ENCODE data around the gene FABP2. TPM values are rescaled to one million over a fixed set of nuclear protein-coding genes. Genes with fewer than 3 reads are reported as not detected.
A peak's percentile ranks its signal among the peaks of the same experiment; 100 is the strongest.

FABP2 gene
- polyA plus RNA-seq, 1 donor (not counting 4 experiments of a cell fraction or from before 2014, with no cell fraction given), result not detected

GRCh38 chr4:119286377-119287002, 35.4 kb downstream of the FABP2 start:
- dilution Hi-C loops (cut with MboI; ENCODE audit: extremely low pct_ligation_motif_present, low sequenced_read_pairs), result no loop called here
- Histone ChIP-seq H3K9me1 (ENCODE audit: control insufficient read depth, extremely low read depth, insufficient read depth, low read length) (no peaks in the 10 kb centered on the region), H3K4me2 (ENCODE audit: control insufficient read depth, extremely low read depth, insufficient read depth, low read depth, low read length) (no peak overlapping the region), H3K4me3 (ENCODE audit: control insufficient read depth in 2 of 3, extremely low read depth in 1 of 3, insufficient read depth in 2 of 3, low read depth in 1 of 3, low read length in 3 of 3) (no peak overlapping the region), H3K79me2 (ENCODE audit: control insufficient read depth, insufficient read depth, low read length) (peaks cover 16% of the 10 kb centered on the region), H3K9me3 (ENCODE audit: control insufficient read depth, low read depth, low read length) (no peaks in the 10 kb centered on the region), H2AFZ (ENCODE audit: control insufficient read depth, low read length) (no peak overlapping the region), H4K20me1 (ENCODE audit: control insufficient read depth, extremely low read depth, insufficient read depth, low read length) (no peaks in the 10 kb centered on the region), H3K4me1 (ENCODE audit: control insufficient read depth, extremely low read depth, insufficient read depth, low read length) (peaks cover 9% of the 10 kb centered on the region), H3K36me3 (ENCODE audit: control insufficient read depth in 2 of 2, extremely low read depth in 1 of 2, insufficient read depth in 2 of 2, low read length in 2 of 2) (peaks cover 0 to 7% of the 10 kb centered on the region in 2 experiments), H3K27ac (ENCODE audit: control insufficient read depth, insufficient read depth, low read length) (no peak overlapping the region), H3K9ac (ENCODE audit: control insufficient read depth, extremely low read depth, insufficient read depth, low read length) (no peak overlapping the region), H3K27me3 (ENCODE audit: control insufficient read depth, extremely low read depth, insufficient read depth, low read length) (no peaks in the 10 kb centered on the region)
- FAIRE-seq (no peak), DNase-seq (ENCODE audit: low read depth, low spot score) (no peak)
- TF ChIP-seq EZH2 (IDR thresholded peaks at IDR 0.05; ENCODE audit: low read length), result no peak
- TF ChIP-seq, protein P1, sequence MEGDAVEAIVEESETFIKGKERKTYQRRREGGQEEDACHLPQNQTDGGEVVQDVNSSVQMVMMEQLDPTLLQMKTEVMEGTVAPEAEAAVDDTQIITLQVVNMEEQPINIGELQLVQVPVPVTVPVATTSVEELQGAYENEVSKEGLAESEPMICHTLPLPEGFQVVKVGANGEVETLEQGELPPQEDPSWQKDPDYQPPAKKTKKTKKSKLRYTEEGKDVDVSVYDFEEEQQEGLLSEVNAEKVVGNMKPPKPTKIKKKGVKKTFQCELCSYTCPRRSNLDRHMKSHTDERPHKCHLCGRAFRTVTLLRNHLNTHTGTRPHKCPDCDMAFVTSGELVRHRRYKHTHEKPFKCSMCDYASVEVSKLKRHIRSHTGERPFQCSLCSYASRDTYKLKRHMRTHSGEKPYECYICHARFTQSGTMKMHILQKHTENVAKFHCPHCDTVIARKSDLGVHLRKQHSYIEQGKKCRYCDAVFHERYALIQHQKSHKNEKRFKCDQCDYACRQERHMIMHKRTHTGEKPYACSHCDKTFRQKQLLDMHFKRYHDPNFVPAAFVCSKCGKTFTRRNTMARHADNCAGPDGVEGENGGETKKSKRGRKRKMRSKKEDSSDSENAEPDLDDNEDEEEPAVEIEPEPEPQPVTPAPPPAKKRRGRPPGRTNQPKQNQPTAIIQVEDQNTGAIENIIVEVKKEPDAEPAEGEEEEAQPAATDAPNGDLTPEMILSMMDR (optimal IDR thresholded peaks at IDR 0.05 in 1 of 3, IDR thresholded peaks at IDR 0.05 in 1 of 3, conservative IDR thresholded peaks at IDR 0.05 in 1 of 3; ENCODE audit: extremely low read depth in 1 of 3, insufficient read depth in 2 of 3, low read length in 3 of 3), result peak in 2 of 3 experiments; percentile 36 to 40

DNA sequence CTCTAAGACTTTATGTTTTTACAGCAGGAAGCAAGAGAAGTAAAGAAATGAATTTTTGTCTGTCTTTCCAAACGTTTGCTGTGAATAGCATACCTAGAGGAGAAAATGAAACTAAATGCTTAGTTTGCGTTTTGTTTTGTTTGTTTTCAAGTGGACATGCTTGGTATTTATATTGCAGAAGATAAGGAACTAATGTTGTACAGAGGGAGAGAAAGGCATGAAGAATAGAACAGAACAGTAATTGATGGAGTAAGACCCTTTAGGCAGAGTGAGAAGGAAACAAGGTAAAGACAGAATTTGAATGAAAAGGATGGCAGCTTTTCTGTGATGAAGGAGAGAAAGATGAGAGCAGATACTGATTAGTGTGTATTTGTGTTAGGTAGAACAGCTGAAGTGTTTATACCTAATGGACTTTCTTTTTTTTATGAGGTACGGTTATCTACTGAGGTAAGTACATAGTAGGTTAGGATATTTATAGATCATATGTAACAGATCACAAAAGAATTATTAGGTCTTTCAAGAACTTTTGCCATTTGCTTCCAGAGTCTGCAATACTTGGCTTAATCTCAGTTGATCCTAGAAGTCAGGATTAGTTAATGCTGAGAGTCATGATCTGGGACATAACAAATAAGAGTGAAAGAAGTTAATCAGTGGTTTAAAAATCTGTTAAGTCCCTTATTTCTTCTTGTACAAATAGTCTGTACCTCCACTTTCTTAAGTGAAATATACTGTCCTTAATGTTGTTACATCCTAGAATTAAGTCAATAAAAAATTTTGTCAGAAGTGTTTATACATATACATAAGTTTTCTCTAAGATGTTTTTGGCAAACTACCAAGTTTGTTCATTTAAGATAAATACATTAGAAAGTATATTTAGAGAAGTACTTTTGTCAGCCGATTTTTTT, 36.8 kb downstream of the FABP2 start:
- no peaks in the 10 kb centered on the region for H4K20me1 ChIP-seq (ENCODE audit: control insufficient read depth, extremely low read depth, insufficient read depth, low read length)
- peaks cover 0 to 7% of the 10 kb centered on the region in 2 experiments for H3K36me3 ChIP-seq (ENCODE audit: control insufficient read depth in 2 of 2, extremely low read depth in 1 of 2, insufficient read depth in 2 of 2, low read length in 2 of 2)
- DNase-seq (ENCODE audit: low read depth, low spot score) (no peak), FAIRE-seq (peak; percentile 51)
- dilution Hi-C loops (cut with MboI; ENCODE audit: extremely low pct_ligation_motif_present, low sequenced_read_pairs), result no loop called here
- peak overlapping the region; percentile 55 for H3K4me2 ChIP-seq (ENCODE audit: control insufficient read depth, extremely low read depth, insufficient read depth, low read depth, low read length)
- no peak overlapping the region for H3K9ac ChIP-seq (ENCODE audit: control insufficient read depth, extremely low read depth, insufficient read depth, low read length)
- H2AFZ ChIP-seq (ENCODE audit: control insufficient read depth, low read length), result peak overlapping the region; percentile 1
- H3K9me1 ChIP-seq (ENCODE audit: control insufficient read depth, extremely low read depth, insufficient read depth, low read length), result no peaks in the 10 kb centered on the region
- TF ChIP-seq, protein P1 (optimal IDR thresholded peaks at IDR 0.05 in 1 of 3, IDR thresholded peaks at IDR 0.05 in 1 of 3, conservative IDR thresholded peaks at IDR 0.05 in 1 of 3; ENCODE audit: extremely low read depth in 1 of 3, insufficient read depth in 2 of 3, low read length in 3 of 3), result no peak
- TF ChIP-seq EZH2 (IDR thresholded peaks at IDR 0.05; ENCODE audit: low read length), result no peak
- peak overlapping the region; percentile 11 for H3K27ac ChIP-seq (ENCODE audit: control insufficient read depth, insufficient read depth, low read length)
- peak overlapping the region in 2 of 3 experiments; percentile 13 to 17 for H3K4me3 ChIP-seq (ENCODE audit: control insufficient read depth in 2 of 3, extremely low read depth in 1 of 3, insufficient read depth in 2 of 3, low read depth in 1 of 3, low read length in 3 of 3)
- H3K27me3 ChIP-seq (ENCODE audit: control insufficient read depth, extremely low read depth, insufficient read depth, low read length), result no peaks in the 10 kb centered on the region
- H3K79me2 ChIP-seq (ENCODE audit: control insufficient read depth, insufficient read depth, low read length), result peaks cover 16% of the 10 kb centered on the region
- peaks cover 9% of the 10 kb centered on the region for H3K4me1 ChIP-seq (ENCODE audit: control insufficient read depth, extremely low read depth, insufficient read depth, low read length)
- no peaks in the 10 kb centered on the region for H3K9me3 ChIP-seq (ENCODE audit: control insufficient read depth, low read depth, low read length)

Data from keratinocyte (primary cell).